H9 (cell line): ENCODE results near the gene C11orf24. TPM values are rescaled to one million over a fixed set of nuclear protein-coding genes. Genes with fewer than 3 reads are reported as not detected.

ENCODE experiments used
- DNase-seq: peaks from one replicate; pipeline ENCODE4 v3.0.0-alpha.2; 2017
- H2AFZ ChIP-seq: one replicate; pipeline ENCODE4 v1.6.1; 2013; ENCODE audit warnings: mild to moderate bottlenecking, low read length, control low read depth, moderate library complexity
- H2AK5ac ChIP-seq: 2 replicates; pipeline ENCODE4 v1.6.1; 2013; ENCODE audit warnings: low read length, control low read depth, mixed read lengths; ENCODE audit not compliant: insufficient read length
- H2BK120ac ChIP-seq: one replicate; pipeline ENCODE4 v1.6.1; 2013; ENCODE audit warnings: low read depth, mild to moderate bottlenecking, low read length, control low read depth, inconsistent platforms; ENCODE audit not compliant: poor library complexity, severe bottlenecking
- H2BK12ac ChIP-seq: 2 replicates; pipeline ENCODE4 v1.6.1; 2013; ENCODE audit warnings: low read length, control low read depth, mixed read lengths, low read depth; ENCODE audit not compliant: insufficient read length
- H2BK15ac ChIP-seq: 2 replicates; pipeline ENCODE4 v1.6.1; 2013; ENCODE audit warnings: low read depth, low read length, control low read depth
- H2BK20ac ChIP-seq: one replicate; pipeline ENCODE4 v1.6.1; 2013; ENCODE audit warnings: low read depth, mild to moderate bottlenecking, low read length, control low read depth, inconsistent platforms; ENCODE audit not compliant: poor library complexity, severe bottlenecking
- H2BK5ac ChIP-seq: 2 replicates; pipeline ENCODE4 v1.6.1; 2013; ENCODE audit warnings: low read length, control low read depth, mixed read lengths; ENCODE audit not compliant: insufficient read length
- H3K14ac ChIP-seq: 2 replicates; pipeline ENCODE4 v1.6.1; 2013; ENCODE audit warnings: low read length, control low read depth; ENCODE audit not compliant: insufficient read depth
- H3K18ac ChIP-seq: 2 replicates; pipeline ENCODE4 v1.6.1; 2013; ENCODE audit warnings: low read depth, mild to moderate bottlenecking, mixed read lengths, low read length, control low read depth; ENCODE audit not compliant: insufficient read length
- H3K23ac ChIP-seq: 2 replicates; pipeline ENCODE4 v1.6.1; 2013; ENCODE audit warnings: low read length, control low read depth, mixed read lengths, low read depth; ENCODE audit not compliant: insufficient read length
- H3K23me2 ChIP-seq: 2 replicates; pipeline ENCODE4 v1.6.1; 2013; ENCODE audit warnings: low read depth, mild to moderate bottlenecking, mixed read lengths, low read length, control low read depth; ENCODE audit not compliant: insufficient read length, poor library complexity, severe bottlenecking
- H3K27ac ChIP-seq: 2 replicates; pipeline ENCODE4 v1.5.1; 2013; ENCODE audit warnings: low read length, control low read depth, mixed read lengths, low read depth; ENCODE audit not compliant: insufficient read length
- H3K27me3 ChIP-seq: 2 replicates; pipeline ENCODE4 v1.6.1; 2013; ENCODE audit warnings: low read length, control low read depth, inconsistent platforms; ENCODE audit not compliant: insufficient read depth
- H3K4ac ChIP-seq: 2 replicates; pipeline ENCODE4 v1.6.1; 2013; ENCODE audit warnings: low read depth, mild to moderate bottlenecking, control low read depth, inconsistent platforms, low read length, moderate library complexity
- H3K4me1 ChIP-seq: 2 replicates; pipeline ENCODE4 v1.6.1; 2013; ENCODE audit warnings: low read length, control low read depth, inconsistent platforms; ENCODE audit not compliant: insufficient read depth
- H3K4me2 ChIP-seq: 2 replicates; pipeline ENCODE4 v1.6.1; 2013; ENCODE audit warnings: low read length, control low read depth, mixed read lengths; ENCODE audit not compliant: insufficient read length, insufficient read depth
- H3K56ac ChIP-seq: 2 replicates; pipeline ENCODE4 v1.6.1; 2013; ENCODE audit warnings: low read depth, mild to moderate bottlenecking, mixed read lengths, low read length, control low read depth; ENCODE audit not compliant: insufficient read length
- H3K79me1 ChIP-seq: 2 replicates; pipeline ENCODE4 v1.6.1; 2013; ENCODE audit warnings: low read depth, mild to moderate bottlenecking, moderate library complexity, low read length, control low read depth, inconsistent platforms; ENCODE audit not compliant: insufficient read depth, poor library complexity, severe bottlenecking
- H3K79me2 ChIP-seq: 2 replicates; pipeline ENCODE4 v1.6.1; 2013; ENCODE audit warnings: low read length, control low read depth, inconsistent platforms; ENCODE audit not compliant: insufficient read depth
- H3K9ac ChIP-seq: 2 replicates; pipeline ENCODE4 v1.6.1; 2013; ENCODE audit warnings: low read length, control low read depth, mixed read lengths; ENCODE audit not compliant: insufficient read length; ENCODE audit errors: extremely low read depth
- H3K9me3 ChIP-seq: one replicate; pipeline ENCODE4 v1.6.1; 2013; ENCODE audit warnings: low read depth, low read length, inconsistent platforms; ENCODE audit not compliant: control insufficient read depth
- H3T11ph ChIP-seq: one replicate; pipeline ENCODE4 v1.6.1; 2013; ENCODE audit warnings: mild to moderate bottlenecking, low read length, control low read depth, inconsistent platforms
- H4K20me1 ChIP-seq: one replicate; pipeline ENCODE4 v1.6.1; 2013; ENCODE audit not compliant: control insufficient read depth, insufficient read length, insufficient read depth
- H4K5ac ChIP-seq: 2 replicates; pipeline ENCODE4 v1.6.1; 2013; ENCODE audit warnings: low read depth, mild to moderate bottlenecking, mixed read lengths, low read length, control low read depth; ENCODE audit not compliant: insufficient read length
- H4K8ac ChIP-seq: replicated peaks from 2 replicates; pipeline ENCODE4 v1.6.1; 2013; ENCODE audit warnings: low read length, control low read depth, mixed read lengths, low read depth; ENCODE audit not compliant: insufficient read length
- H4K91ac ChIP-seq: 2 replicates; pipeline ENCODE4 v1.6.1; 2013; ENCODE audit warnings: low read depth, mild to moderate bottlenecking, moderate library complexity, mixed read lengths, low read length, control low read depth; ENCODE audit not compliant: insufficient read length
- H3K27ac Mint-ChIP-seq, 3 experiments: 2 replicates in 2 of 3; 3 replicates in 1 of 3; pipeline ENCODE4 v1.8.0; 2020 to 2021; ENCODE audit warnings: mixed read lengths in 3 of 3, mild to moderate bottlenecking in 1 of 3, moderate library complexity in 1 of 3
- H3K27me3 Mint-ChIP-seq: 2 replicates; pipeline ENCODE4 v1.8.0; 2021; ENCODE audit warnings: low read depth, mild to moderate bottlenecking, moderate library complexity, mixed read lengths
- H3K36me3 Mint-ChIP-seq, 3 experiments: 2 replicates in 2 of 3; 3 replicates in 1 of 3; pipeline ENCODE4 v1.8.0; 2020 to 2021; ENCODE audit warnings: low read depth in 3 of 3, mixed read lengths in 3 of 3; ENCODE audit not compliant: insufficient read depth in 1 of 3
- H3K4me1 Mint-ChIP-seq, 2 experiments: 2 replicates each; pipeline ENCODE4 v1.8.0; 2020; ENCODE audit warnings: mixed read lengths in 2 of 2
- H3K4me3 Mint-ChIP-seq, 2 experiments: 2 replicates in 1 of 2; 3 replicates in 1 of 2; pipeline ENCODE4 v1.8.0; 2020 to 2021; ENCODE audit warnings: mild to moderate bottlenecking in 2 of 2, mixed read lengths in 2 of 2, moderate library complexity in 1 of 2
- H3K9me3 Mint-ChIP-seq, 2 experiments: 2 replicates in 1 of 2; 3 replicates in 1 of 2; pipeline ENCODE4 v1.8.0; 2020; ENCODE audit warnings: mild to moderate bottlenecking in 2 of 2, mixed read lengths in 2 of 2, moderate library complexity in 1 of 2
- WGBS: extraction: QIAGEN DNeasy Blood & Tissue Kit; methylation state at CpG from one replicate; pipeline ENCODE4 v1.1.7; 2013; ENCODE audit warnings: missing lambda C conversion rate, low lambda C conversion rate, mixed read lengths; ENCODE audit not compliant: insufficient read length; ENCODE audit errors: extremely low coverage; 5-methylcytosine and 5-hydroxymethylcytosine counted together
- total RNA-seq: library from RNA; stranded (reverse); gene quantifications from 2 replicates; pipeline ENCODE4 v1.2.1, GENCODE V29; 2021
- TF ChIP-seq, protein P1 (sequence below): fragments of 200-600 bp; sonication (generic); conservative IDR thresholded peaks from 3 replicates; pipeline ENCODE4 v1.8.0; 2021; ENCODE audit warnings: antibody characterized with exemption, mild to moderate bottlenecking

Gene C11orf24
- total RNA-seq, 1 experiment from 2014 or later: 46.8 TPM

DNA sequence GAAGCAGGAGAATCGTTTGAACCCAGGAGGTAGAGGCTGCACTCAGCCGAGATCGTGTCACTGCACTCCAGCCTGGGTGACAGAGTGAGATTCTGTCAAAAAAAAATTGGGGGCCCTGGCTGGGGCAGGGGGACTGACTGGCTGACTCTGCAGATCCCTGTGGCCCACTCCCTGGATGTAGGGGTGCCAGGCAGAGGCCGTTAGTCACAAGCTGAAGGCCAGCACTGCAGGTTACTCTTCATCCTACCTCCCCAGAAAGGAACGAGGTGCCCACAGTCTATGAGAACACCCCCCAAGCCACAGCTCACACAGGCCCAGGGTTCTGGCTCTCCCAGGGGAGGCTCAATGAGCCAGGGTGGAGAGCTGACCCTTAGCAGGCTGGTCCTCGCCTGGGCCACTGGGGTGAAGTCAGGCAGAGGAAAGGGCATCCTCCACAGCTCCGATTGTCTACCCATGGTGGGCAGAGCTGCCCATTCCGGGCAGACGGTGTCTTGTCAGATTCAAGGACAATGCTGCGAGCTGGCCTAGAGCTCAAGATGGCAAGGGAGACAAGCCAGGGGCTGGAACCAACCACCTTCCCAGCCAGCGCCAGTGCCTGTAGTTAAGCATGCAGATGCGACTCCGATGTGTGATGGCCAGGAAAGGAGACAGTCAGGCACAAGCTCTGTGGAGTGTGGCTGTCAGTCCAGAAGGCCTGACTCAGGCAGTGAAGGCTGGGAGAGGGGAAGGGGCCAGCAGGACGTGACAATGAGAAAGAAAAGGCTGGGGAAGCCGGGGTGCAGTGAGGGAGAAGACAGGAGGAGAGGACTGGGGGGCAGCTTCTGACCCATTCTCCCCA lies 12.4 kb downstream of the C11orf24 start:
- H3K56ac ChIP-seq: no peak overlapping the region
- H3K79me2 ChIP-seq: no peaks in the 10 kb centered on the region
- H3K27me3 Mint-ChIP-seq: peaks cover 12% of the 10 kb centered on the region
- no peak overlapping the region for H4K8ac ChIP-seq
- no peaks in the 10 kb centered on the region for H3K27me3 ChIP-seq
- H2BK5ac ChIP-seq: no peak overlapping the region
- peaks cover 21 to 39% (median 30%) of the 10 kb centered on the region in 3 experiments; a peak in 6 of 7 replicates for H3K36me3 Mint-ChIP-seq
- H4K20me1 ChIP-seq: no peaks in the 10 kb centered on the region
- no peak overlapping the region for H2BK12ac ChIP-seq
- WGBS: no CpG with 5 or more reads among the region's 15 CpGs
- no peak overlapping the region for H4K91ac ChIP-seq
- no peak overlapping the region for H3K23ac ChIP-seq
- H2AFZ ChIP-seq: no peak overlapping the region
- DNase-seq: peak; percentile 27
- H2BK15ac ChIP-seq: no peak overlapping the region
- no peak overlapping the region for H4K5ac ChIP-seq
- TF ChIP-seq, protein P1, sequence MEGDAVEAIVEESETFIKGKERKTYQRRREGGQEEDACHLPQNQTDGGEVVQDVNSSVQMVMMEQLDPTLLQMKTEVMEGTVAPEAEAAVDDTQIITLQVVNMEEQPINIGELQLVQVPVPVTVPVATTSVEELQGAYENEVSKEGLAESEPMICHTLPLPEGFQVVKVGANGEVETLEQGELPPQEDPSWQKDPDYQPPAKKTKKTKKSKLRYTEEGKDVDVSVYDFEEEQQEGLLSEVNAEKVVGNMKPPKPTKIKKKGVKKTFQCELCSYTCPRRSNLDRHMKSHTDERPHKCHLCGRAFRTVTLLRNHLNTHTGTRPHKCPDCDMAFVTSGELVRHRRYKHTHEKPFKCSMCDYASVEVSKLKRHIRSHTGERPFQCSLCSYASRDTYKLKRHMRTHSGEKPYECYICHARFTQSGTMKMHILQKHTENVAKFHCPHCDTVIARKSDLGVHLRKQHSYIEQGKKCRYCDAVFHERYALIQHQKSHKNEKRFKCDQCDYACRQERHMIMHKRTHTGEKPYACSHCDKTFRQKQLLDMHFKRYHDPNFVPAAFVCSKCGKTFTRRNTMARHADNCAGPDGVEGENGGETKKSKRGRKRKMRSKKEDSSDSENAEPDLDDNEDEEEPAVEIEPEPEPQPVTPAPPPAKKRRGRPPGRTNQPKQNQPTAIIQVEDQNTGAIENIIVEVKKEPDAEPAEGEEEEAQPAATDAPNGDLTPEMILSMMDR: no peak
- no peaks in the 10 kb centered on the region for H3K23me2 ChIP-seq
- H3K4me2 ChIP-seq: no peak overlapping the region
- no peak overlapping the region for H2AK5ac ChIP-seq
- no peak overlapping the region for H3T11ph ChIP-seq
- peak overlapping the region; percentile 62 to 88 (median 74); a peak in 4 of 7 replicates for H3K27ac Mint-ChIP-seq
- peaks cover 9 to 10% of the 10 kb centered on the region in 2 experiments for H3K4me1 Mint-ChIP-seq
- no peaks in the 10 kb centered on the region for H3K9me3 ChIP-seq
- H3K4me3 Mint-ChIP-seq: no peak overlapping the region
- no peak overlapping the region for H3K4ac ChIP-seq
- H3K79me1 ChIP-seq: no peaks in the 10 kb centered on the region
- no peak overlapping the region for H3K27ac ChIP-seq
- H3K4me1 ChIP-seq: peaks cover 3% of the 10 kb centered on the region; the same call in 1 of the 2 replicates
- no peak overlapping the region for H2BK120ac ChIP-seq
- H3K9me3 Mint-ChIP-seq: no peaks in the 10 kb centered on the region
- H3K18ac ChIP-seq: no peak overlapping the region
- H2BK20ac ChIP-seq: no peak overlapping the region
- no peak overlapping the region for H3K9ac ChIP-seq
- H3K14ac ChIP-seq: no peak overlapping the region
